ENCODE data around the gene CHDH.

Gene CHDH

DNA sequence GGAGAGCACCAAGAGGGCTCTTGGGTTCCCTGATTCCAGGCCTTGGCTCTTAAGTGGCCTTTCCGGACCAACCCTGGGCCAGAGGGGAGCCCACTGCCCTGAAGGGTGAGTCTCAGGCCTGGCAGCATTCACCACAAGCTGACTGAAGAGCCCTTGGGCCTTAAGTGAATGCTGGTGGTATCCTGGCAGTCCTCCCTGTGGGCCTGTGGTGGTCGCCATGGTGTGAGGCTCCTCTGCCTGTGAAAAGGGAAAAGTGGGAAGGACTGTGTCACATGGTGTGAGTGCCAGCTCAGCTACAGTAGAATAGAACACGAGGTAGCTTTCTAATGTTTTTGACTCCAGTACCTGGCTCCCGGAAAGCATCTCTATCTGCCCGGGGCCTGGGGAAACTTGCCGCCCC, 15.3 kb downstream of the CHDH start:
- Histone ChIP-seq H3K27ac (replicated peaks; ENCODE audit: low read length) (no peak overlapping the region), H3K4me2 (ENCODE audit: insufficient read depth, low read length, poor library complexity, severe bottlenecking) (no peak overlapping the region), H2AK5ac (ENCODE audit: low read depth, low read length) (no peak overlapping the region), H3K4me3 (ENCODE audit: low read length in 2 of 2) (no peak overlapping the region), H2BK15ac (ENCODE audit: low read length) (no peak overlapping the region), H3K18ac (ENCODE audit: low read length) (no peak overlapping the region), H4K8ac (ENCODE audit: low read depth, low read length) (no peak overlapping the region), H2AFZ (ENCODE audit: low read length) (no peak overlapping the region), H3K36me3 (replicated peaks in 1 of 2; ENCODE audit: control insufficient read depth in 2 of 2, insufficient read depth in 2 of 2, low read length in 2 of 2) (no peaks in the 10 kb centered on the region), H3K27me3 (ENCODE audit: control insufficient read depth in 3 of 3, insufficient read depth in 3 of 3, low read depth in 1 of 3, low read length in 3 of 3) (no peaks in the 10 kb centered on the region), H3K79me1 (ENCODE audit: low read depth, low read length) (peaks cover 2% of the 10 kb centered on the region), H3K9ac (ENCODE audit: low read depth, low read length, poor library complexity) (peak overlapping the region; percentile 18), H3K4me1 (ENCODE audit: control insufficient read depth in 2 of 2, insufficient read depth in 1 of 2, low read depth in 1 of 2, low read length in 2 of 2) (no peaks in the 10 kb centered on the region), H2BK12ac (ENCODE audit: low read length) (no peak overlapping the region), H3K23ac (ENCODE audit: low read depth, low read length, poor library complexity) (no peak overlapping the region), H3K4ac (ENCODE audit: low read length) (no peak overlapping the region), H2BK5ac (ENCODE audit: low read length) (no peak overlapping the region), H3K14ac (ENCODE audit: low read length) (no peak overlapping the region), H4K91ac (ENCODE audit: low read depth, low read length, poor library complexity) (no peak overlapping the region), H2BK120ac (ENCODE audit: low read depth, low read length) (no peak overlapping the region), H3K9me3 (replicated peaks in 1 of 2; ENCODE audit: control insufficient read depth in 2 of 2, insufficient read depth in 1 of 2, low read depth in 1 of 2, low read length in 2 of 2) (no peaks in the 10 kb centered on the region)
- no peak for DNase-seq (ENCODE audit: low spot score)
- WGBS, 2 donors (ENCODE audit: extremely low coverage in 2 of 2, insufficient read length in 2 of 2, insufficient replicate concordance in 1 of 2), result no CpG with 5 or more reads among the region's 6 CpGs

DNA sequence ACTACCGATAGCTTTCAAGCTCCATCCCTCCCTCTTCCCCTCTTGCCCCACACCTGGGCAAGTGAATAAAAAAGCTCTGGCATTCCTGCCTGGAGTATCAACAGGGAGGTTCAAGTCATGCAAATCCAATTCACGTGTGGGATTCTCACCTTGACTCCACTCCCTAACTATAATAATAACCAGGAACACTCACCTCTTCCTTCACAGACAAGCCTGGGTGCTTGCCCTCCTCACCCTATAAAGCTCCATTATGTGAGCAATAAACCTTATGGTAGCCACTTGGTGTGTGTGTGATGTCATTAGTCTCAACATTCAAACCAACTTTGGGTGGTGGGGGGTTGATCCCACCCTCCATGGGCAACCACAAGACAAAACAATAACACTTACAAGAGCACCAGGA, 16.6 kb downstream of the CHDH start:
- no peak overlapping the region for H4K91ac ChIP-seq (ENCODE audit: low read depth, low read length, poor library complexity)
- no peak overlapping the region for H3K4ac ChIP-seq (ENCODE audit: low read length)
- H3K4me3 ChIP-seq (ENCODE audit: low read length in 2 of 2), result no peak overlapping the region
- H2BK5ac ChIP-seq (ENCODE audit: low read length), result no peak overlapping the region
- no peak overlapping the region for H3K27ac ChIP-seq (replicated peaks; ENCODE audit: low read length)
- H2AK5ac ChIP-seq (ENCODE audit: low read depth, low read length), result no peak overlapping the region
- H2BK15ac ChIP-seq (ENCODE audit: low read length), result no peak overlapping the region
- peaks cover 2% of the 10 kb centered on the region for H3K79me1 ChIP-seq (ENCODE audit: low read depth, low read length)
- DNase-seq (ENCODE audit: low spot score), result no peak
- no peaks in the 10 kb centered on the region for H3K9me3 ChIP-seq (replicated peaks in 1 of 2; ENCODE audit: control insufficient read depth in 2 of 2, insufficient read depth in 1 of 2, low read depth in 1 of 2, low read length in 2 of 2)
- no peak overlapping the region for H3K9ac ChIP-seq (ENCODE audit: low read depth, low read length, poor library complexity)
- H3K14ac ChIP-seq (ENCODE audit: low read length), result no peak overlapping the region
- no peaks in the 10 kb centered on the region for H3K4me1 ChIP-seq (ENCODE audit: control insufficient read depth in 2 of 2, insufficient read depth in 1 of 2, low read depth in 1 of 2, low read length in 2 of 2)
- H3K27me3 ChIP-seq (ENCODE audit: control insufficient read depth in 3 of 3, insufficient read depth in 3 of 3, low read depth in 1 of 3, low read length in 3 of 3), result no peaks in the 10 kb centered on the region
- no peak overlapping the region for H4K8ac ChIP-seq (ENCODE audit: low read depth, low read length)
- no peak overlapping the region for H3K23ac ChIP-seq (ENCODE audit: low read depth, low read length, poor library complexity)
- no peak overlapping the region for H2BK120ac ChIP-seq (ENCODE audit: low read depth, low read length)
- H2BK12ac ChIP-seq (ENCODE audit: low read length), result no peak overlapping the region
- H3K4me2 ChIP-seq (ENCODE audit: insufficient read depth, low read length, poor library complexity, severe bottlenecking), result no peak overlapping the region
- WGBS, 2 donors (ENCODE audit: extremely low coverage in 2 of 2, insufficient read length in 2 of 2, insufficient replicate concordance in 1 of 2), result no CpG with 5 or more reads among the region's 2 CpGs
- H3K36me3 ChIP-seq (replicated peaks in 1 of 2; ENCODE audit: control insufficient read depth in 2 of 2, insufficient read depth in 2 of 2, low read length in 2 of 2), result no peaks in the 10 kb centered on the region
- no peak overlapping the region for H3K18ac ChIP-seq (ENCODE audit: low read length)
- H2AFZ ChIP-seq (ENCODE audit: low read length), result no peak overlapping the region

DNA sequence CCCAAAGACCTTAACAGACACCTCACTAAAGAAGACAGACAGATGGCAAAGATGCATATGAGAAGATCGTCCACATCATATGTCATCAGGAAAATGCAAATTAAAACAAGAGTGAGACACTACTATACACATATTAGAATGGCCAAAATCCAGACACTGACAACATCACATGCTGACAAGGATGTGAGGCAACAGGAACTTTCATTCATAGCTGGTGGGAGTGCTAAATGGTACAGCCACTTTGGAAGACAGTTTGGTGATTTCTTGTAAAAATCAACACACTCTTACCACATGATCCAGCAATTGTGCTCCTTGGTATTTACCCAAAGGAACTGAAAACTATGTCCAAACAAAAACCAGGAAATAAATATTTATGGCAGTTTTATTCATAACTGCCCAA, 17.6 kb downstream of the CHDH start:
- Histone ChIP-seq H2BK120ac (ENCODE audit: low read depth, low read length) (no peak overlapping the region), H3K4ac (ENCODE audit: low read length) (no peak overlapping the region), H3K14ac (ENCODE audit: low read length) (no peak overlapping the region), H4K91ac (ENCODE audit: low read depth, low read length, poor library complexity) (no peak overlapping the region), H2BK5ac (ENCODE audit: low read length) (no peak overlapping the region), H3K9ac (ENCODE audit: low read depth, low read length, poor library complexity) (no peak overlapping the region), H3K4me1 (ENCODE audit: control insufficient read depth in 2 of 2, insufficient read depth in 1 of 2, low read depth in 1 of 2, low read length in 2 of 2) (no peaks in the 10 kb centered on the region), H2BK15ac (ENCODE audit: low read length) (no peak overlapping the region), H3K23ac (ENCODE audit: low read depth, low read length, poor library complexity) (no peak overlapping the region), H3K18ac (ENCODE audit: low read length) (no peak overlapping the region), H3K9me3 (replicated peaks in 1 of 2; ENCODE audit: control insufficient read depth in 2 of 2, insufficient read depth in 1 of 2, low read depth in 1 of 2, low read length in 2 of 2) (no peaks in the 10 kb centered on the region), H3K27ac (replicated peaks; ENCODE audit: low read length) (no peak overlapping the region), H3K79me1 (ENCODE audit: low read depth, low read length) (peaks cover 4% of the 10 kb centered on the region), H3K36me3 (replicated peaks in 1 of 2; ENCODE audit: control insufficient read depth in 2 of 2, insufficient read depth in 2 of 2, low read length in 2 of 2) (no peaks in the 10 kb centered on the region), H3K4me2 (ENCODE audit: insufficient read depth, low read length, poor library complexity, severe bottlenecking) (no peak overlapping the region), H2AK5ac (ENCODE audit: low read depth, low read length) (no peak overlapping the region), H4K8ac (ENCODE audit: low read depth, low read length) (no peak overlapping the region), H3K4me3 (ENCODE audit: low read length in 2 of 2) (no peak overlapping the region), H3K27me3 (ENCODE audit: control insufficient read depth in 3 of 3, insufficient read depth in 3 of 3, low read depth in 1 of 3, low read length in 3 of 3) (no peaks in the 10 kb centered on the region), H2BK12ac (ENCODE audit: low read length) (no peak overlapping the region), H2AFZ (ENCODE audit: low read length) (no peak overlapping the region)
- no peak for DNase-seq (ENCODE audit: low spot score)
- WGBS, 2 donors (ENCODE audit: extremely low coverage in 2 of 2, insufficient read length in 2 of 2, insufficient replicate concordance in 1 of 2), result no CpG with 5 or more reads among the region's 1 CpG

DNA sequence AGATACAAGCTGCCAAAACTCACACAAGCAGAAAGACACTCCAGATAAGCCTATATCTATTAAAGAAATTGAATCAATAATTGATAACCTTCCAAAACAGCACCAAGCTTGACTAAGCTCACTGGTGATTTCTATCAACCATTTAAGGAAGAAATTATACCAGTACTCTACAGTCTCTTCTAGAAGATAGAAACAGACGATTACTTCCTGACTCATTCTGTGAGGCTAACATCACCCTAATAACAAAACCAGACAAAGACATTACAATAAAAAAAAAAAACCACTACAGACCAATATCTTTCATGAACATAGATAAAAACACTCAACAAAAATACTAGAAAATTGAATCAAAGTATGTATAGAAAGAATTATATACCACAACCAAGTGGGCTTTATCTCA, 20.2 kb downstream of the CHDH start:
- no CpG with 5 or more reads among the region's 1 CpG for WGBS, 2 donors (ENCODE audit: extremely low coverage in 2 of 2, insufficient read length in 2 of 2, insufficient replicate concordance in 1 of 2)
- DNase-seq (ENCODE audit: low spot score), result no peak
- H3K23ac ChIP-seq (ENCODE audit: low read depth, low read length, poor library complexity), result no peak overlapping the region
- H3K27ac ChIP-seq (replicated peaks; ENCODE audit: low read length), result no peak overlapping the region
- no peak overlapping the region for H4K91ac ChIP-seq (ENCODE audit: low read depth, low read length, poor library complexity)
- peaks cover 3% of the 10 kb centered on the region for H3K79me1 ChIP-seq (ENCODE audit: low read depth, low read length)
- no peaks in the 10 kb centered on the region for H3K36me3 ChIP-seq (replicated peaks in 1 of 2; ENCODE audit: control insufficient read depth in 2 of 2, insufficient read depth in 2 of 2, low read length in 2 of 2)
- H3K9me3 ChIP-seq (replicated peaks in 1 of 2; ENCODE audit: control insufficient read depth in 2 of 2, insufficient read depth in 1 of 2, low read depth in 1 of 2, low read length in 2 of 2), result no peaks in the 10 kb centered on the region
- H3K14ac ChIP-seq (ENCODE audit: low read length), result no peak overlapping the region
- H3K4me2 ChIP-seq (ENCODE audit: insufficient read depth, low read length, poor library complexity, severe bottlenecking), result no peak overlapping the region
- H3K9ac ChIP-seq (ENCODE audit: low read depth, low read length, poor library complexity), result no peak overlapping the region
- no peak overlapping the region for H2BK5ac ChIP-seq (ENCODE audit: low read length)
- H2AK5ac ChIP-seq (ENCODE audit: low read depth, low read length), result no peak overlapping the region
- no peak overlapping the region for H3K4me3 ChIP-seq (ENCODE audit: low read length in 2 of 2)
- no peaks in the 10 kb centered on the region for H3K27me3 ChIP-seq (ENCODE audit: control insufficient read depth in 3 of 3, insufficient read depth in 3 of 3, low read depth in 1 of 3, low read length in 3 of 3)
- H2BK12ac ChIP-seq (ENCODE audit: low read length), result no peak overlapping the region
- H3K18ac ChIP-seq (ENCODE audit: low read length), result no peak overlapping the region
- no peaks in the 10 kb centered on the region for H3K4me1 ChIP-seq (ENCODE audit: control insufficient read depth in 2 of 2, insufficient read depth in 1 of 2, low read depth in 1 of 2, low read length in 2 of 2)
- H2BK15ac ChIP-seq (ENCODE audit: low read length), result no peak overlapping the region
- H2AFZ ChIP-seq (ENCODE audit: low read length), result no peak overlapping the region
- no peak overlapping the region for H3K4ac ChIP-seq (ENCODE audit: low read length)
- no peak overlapping the region for H2BK120ac ChIP-seq (ENCODE audit: low read depth, low read length)
- H4K8ac ChIP-seq (ENCODE audit: low read depth, low read length), result no peak overlapping the region
